Prostate gland (tissue), 2 donors: ENCODE results near the gene HOXB6.

Experiments
- POLR2A ChIP-seq: fragments of 450-650 bp; IDR thresholded peaks from one replicate; pipeline ENCODE4 v1.6.1; 2016; ENCODE audit warnings: antibody characterized with exemption, mild to moderate bottlenecking
- POLR2AphosphoS5 ChIP-seq: sonication (generic); formaldehyde crosslinking; IDR thresholded peaks from one replicate; pipeline ENCODE4 v1.6.1; 2017; ENCODE audit warnings: antibody characterized with exemption
- TF ChIP-seq, protein P1 (sequence below), 4 experiments: fragments of 200-600 bp in 2 of 4; fragments of 450-650 bp in 2 of 4; sonication (generic) in 2 of 4; IDR thresholded peaks; 1 replicate in 3 of 4; 2 replicates in 1 of 4; pipeline ENCODE4 v1.5.1; 2016 to 2019; ENCODE audit warnings: antibody characterized with exemption in 4 of 4, mild to moderate bottlenecking in 2 of 4, moderate library complexity in 2 of 4

- TF ChIP-seq, protein P1, sequence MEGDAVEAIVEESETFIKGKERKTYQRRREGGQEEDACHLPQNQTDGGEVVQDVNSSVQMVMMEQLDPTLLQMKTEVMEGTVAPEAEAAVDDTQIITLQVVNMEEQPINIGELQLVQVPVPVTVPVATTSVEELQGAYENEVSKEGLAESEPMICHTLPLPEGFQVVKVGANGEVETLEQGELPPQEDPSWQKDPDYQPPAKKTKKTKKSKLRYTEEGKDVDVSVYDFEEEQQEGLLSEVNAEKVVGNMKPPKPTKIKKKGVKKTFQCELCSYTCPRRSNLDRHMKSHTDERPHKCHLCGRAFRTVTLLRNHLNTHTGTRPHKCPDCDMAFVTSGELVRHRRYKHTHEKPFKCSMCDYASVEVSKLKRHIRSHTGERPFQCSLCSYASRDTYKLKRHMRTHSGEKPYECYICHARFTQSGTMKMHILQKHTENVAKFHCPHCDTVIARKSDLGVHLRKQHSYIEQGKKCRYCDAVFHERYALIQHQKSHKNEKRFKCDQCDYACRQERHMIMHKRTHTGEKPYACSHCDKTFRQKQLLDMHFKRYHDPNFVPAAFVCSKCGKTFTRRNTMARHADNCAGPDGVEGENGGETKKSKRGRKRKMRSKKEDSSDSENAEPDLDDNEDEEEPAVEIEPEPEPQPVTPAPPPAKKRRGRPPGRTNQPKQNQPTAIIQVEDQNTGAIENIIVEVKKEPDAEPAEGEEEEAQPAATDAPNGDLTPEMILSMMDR (IDR thresholded peaks at IDR 0.05), result no peak
- TF ChIP-seq POLR2A (no peak), POLR2AphosphoS5 (no peak)
These were observed 22.1 kb downstream of the HOXB6 start for GRCh38 chr17:48582750-48583069.
